PC-3 (cell line): Measurements from ENCODE around the gene NTRK2. TPM values are rescaled to one million over a fixed set of nuclear protein-coding genes. Genes with fewer than 3 reads are reported as not detected.

Source experiments
- ATAC-seq: fragments of 200-7000 bp; cut with Tn5 transposase; 2 replicates; pipeline ENCODE4 v1.9.1; 2020; ENCODE audit warnings: mild to moderate bottlenecking, moderate library complexity
- BruUV-seq: library from RNA; stranded (reverse); fragments of 400-500 nt; replicated peaks from 2 replicates; lab custom pipeline; 2021; lab: Mats Ljungman, UMichigan
- CTCF ChIA-PET: fragments of 300-600 bp; sonication (Branson Sonifier 250); formaldehyde crosslinking; loops from one replicate; lab custom pipeline; 2022; ENCODE audit warnings: antibody characterized with exemption; lab: Charles Lee
- POLR2A ChIA-PET: fragments of 300-600 bp; sonication (Branson Sonifier 250); formaldehyde crosslinking; loops from one replicate; lab custom pipeline; 2022; ENCODE audit warnings: antibody characterized with exemption; ENCODE audit not compliant: unreplicated experiment; lab: Charles Lee
- DNase-seq: peaks from one replicate; pipeline ENCODE4 v3.0.0-alpha.2; 2015
- H2AFZ ChIP-seq: fragments of 300-600 bp; sonication (generic); 2 replicates; pipeline ENCODE4 v1.6.0; 2016; ENCODE audit warnings: antibody characterized with exemption, low read length
- H3F3A ChIP-seq: fragments of 300-600 bp; sonication (generic); one replicate; pipeline ENCODE4 v1.6.0; 2017; ENCODE audit warnings: antibody characterized with exemption, low read length, control low read depth, mild to moderate bottlenecking; ENCODE audit not compliant: unreplicated experiment
- H3K27ac ChIP-seq: fragments of 300-600 bp; sonication (generic); 2 replicates; pipeline ENCODE4 v1.5.1; 2016; ENCODE audit warnings: mild to moderate bottlenecking, low read length
- H3K27me3 ChIP-seq: fragments of 300-600 bp; sonication (generic); 2 replicates; pipeline ENCODE4 v1.6.1; 2016; ENCODE audit warnings: low read length, mixed read lengths
- H3K36me3 ChIP-seq: fragments of 300-600 bp; sonication (generic); 2 replicates; pipeline ENCODE4 v1.6.1; 2016; ENCODE audit warnings: low read depth, mixed run types, low read length, mixed read lengths
- H3K4me1 ChIP-seq: fragments of 300-600 bp; sonication (generic); 2 replicates; pipeline ENCODE4 v1.5.1; 2016; ENCODE audit warnings: low read length; ENCODE audit not compliant: insufficient read depth
- H3K4me2 ChIP-seq: fragments of 300-600 bp; sonication (generic); 2 replicates; pipeline ENCODE4 v1.6.0; 2016; ENCODE audit warnings: low read length
- H3K4me3 ChIP-seq: fragments of 300-600 bp; sonication (generic); 2 replicates; pipeline ENCODE4 v1.5.1; 2016; ENCODE audit warnings: mild to moderate bottlenecking, low read length, mixed read lengths
- H3K79me2 ChIP-seq: fragments of 300-600 bp; sonication (generic); 2 replicates; pipeline ENCODE4 v1.6.1; 2017; ENCODE audit warnings: low read length, mixed read lengths
- H3K9ac ChIP-seq: fragments of 300-600 bp; sonication (generic); 2 replicates; pipeline ENCODE4 v1.6.0; 2016; ENCODE audit warnings: mild to moderate bottlenecking, low read length
- H3K9me2 ChIP-seq: fragments of 300-600 bp; sonication (generic); replicated peaks from 2 replicates; pipeline ENCODE4 v1.6.1; 2016; ENCODE audit warnings: mixed run types, low read length, mixed read lengths
- H3K9me3 ChIP-seq: fragments of 300-600 bp; sonication (generic); 2 replicates; pipeline ENCODE4 v1.6.1; 2016; ENCODE audit warnings: low read length, mixed read lengths
- H4K20me1 ChIP-seq: fragments of 300-600 bp; sonication (generic); 2 replicates; pipeline ENCODE4 v1.6.1; 2016; ENCODE audit warnings: low read length, mixed read lengths
- EZH2 ChIP-seq: fragments of 300-600 bp; sonication (generic); IDR thresholded peaks from one replicate; pipeline ENCODE4 v1.6.1; 2017; ENCODE audit warnings: antibody characterized with exemption, mild to moderate bottlenecking, low read length; ENCODE audit not compliant: unreplicated experiment
- EZH2phosphoT487 ChIP-seq: fragments of 300-600 bp; sonication (generic); IDR thresholded peaks from 2 replicates; pipeline ENCODE4 v1.6.1; 2018; ENCODE audit warnings: mild to moderate bottlenecking, antibody characterized with exemption, low read length, borderline replicate concordance
- intact Hi-C: fragments of 100-400 bp; cut with micrococcal nuclease; formaldehyde crosslinking; loops from 2 replicates; pipeline ENCODE4 v1.9.0; 2023
- total RNA-seq: library from RNA; depleted of rRNA; stranded (reverse); fragments of >200 nt; gene quantifications from 2 replicates; pipeline ENCODE4 v1.2.3, GENCODE V29; 2014
- TF ChIP-seq, protein P1 (sequence below): fragments of 300-600 bp; sonication (generic); conservative IDR thresholded peaks from 2 replicates; pipeline ENCODE4 v1.5.1; 2017; ENCODE audit warnings: antibody characterized with exemption, low read depth, mild to moderate bottlenecking, low read length

Gene NTRK2
- total RNA-seq, 1 experiment from 2014 or later = not detected

DNA sequence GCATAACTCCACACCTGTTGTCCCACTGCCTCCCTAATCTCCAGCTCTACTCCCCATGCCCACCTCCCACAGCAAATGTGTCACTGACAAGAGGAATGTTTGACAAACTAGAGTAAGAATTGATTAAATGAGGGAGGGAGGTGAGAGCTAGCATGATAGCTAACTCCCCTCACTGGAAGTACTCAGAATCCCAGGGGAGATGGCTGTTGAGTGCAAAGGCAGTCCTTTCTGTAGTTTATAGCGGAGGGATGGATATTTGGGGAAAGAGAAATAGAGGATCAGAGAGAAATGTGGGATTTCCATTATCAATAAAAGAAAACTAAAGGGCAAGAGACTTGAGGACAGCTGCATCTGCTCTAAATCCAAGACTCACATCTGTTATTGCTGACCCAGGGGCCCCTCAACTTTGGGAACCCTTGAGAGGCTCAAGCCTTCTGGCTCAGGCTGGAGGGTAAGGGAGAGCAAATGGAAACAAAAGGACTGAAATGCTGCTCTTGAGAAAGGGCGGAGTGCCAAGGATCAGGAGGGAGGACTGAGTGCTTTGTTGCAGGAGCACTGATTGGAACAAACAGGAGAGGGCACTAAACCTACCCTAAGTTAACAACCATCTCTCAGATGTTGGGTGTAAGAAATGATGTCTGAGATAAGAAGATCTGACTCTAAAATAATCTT, 372.1 kb downstream of the NTRK2 start:
- H3K79me2 ChIP-seq = no peaks in the 10 kb centered on the region
- H3K27me3 ChIP-seq = no peaks in the 10 kb centered on the region
- no peaks in the 10 kb centered on the region for H3K9me2 ChIP-seq
- H3K4me1 ChIP-seq = no peaks in the 10 kb centered on the region
- H3K36me3 ChIP-seq = no peaks in the 10 kb centered on the region
- intact Hi-C loops = no loop called here
- H3K9ac ChIP-seq = no peak overlapping the region
- H3K4me3 ChIP-seq = no peak overlapping the region
- no peak overlapping the region for H3K27ac ChIP-seq
- H3K4me2 ChIP-seq = no peak overlapping the region
- H4K20me1 ChIP-seq = no peaks in the 10 kb centered on the region
- TF ChIP-seq, protein P1, sequence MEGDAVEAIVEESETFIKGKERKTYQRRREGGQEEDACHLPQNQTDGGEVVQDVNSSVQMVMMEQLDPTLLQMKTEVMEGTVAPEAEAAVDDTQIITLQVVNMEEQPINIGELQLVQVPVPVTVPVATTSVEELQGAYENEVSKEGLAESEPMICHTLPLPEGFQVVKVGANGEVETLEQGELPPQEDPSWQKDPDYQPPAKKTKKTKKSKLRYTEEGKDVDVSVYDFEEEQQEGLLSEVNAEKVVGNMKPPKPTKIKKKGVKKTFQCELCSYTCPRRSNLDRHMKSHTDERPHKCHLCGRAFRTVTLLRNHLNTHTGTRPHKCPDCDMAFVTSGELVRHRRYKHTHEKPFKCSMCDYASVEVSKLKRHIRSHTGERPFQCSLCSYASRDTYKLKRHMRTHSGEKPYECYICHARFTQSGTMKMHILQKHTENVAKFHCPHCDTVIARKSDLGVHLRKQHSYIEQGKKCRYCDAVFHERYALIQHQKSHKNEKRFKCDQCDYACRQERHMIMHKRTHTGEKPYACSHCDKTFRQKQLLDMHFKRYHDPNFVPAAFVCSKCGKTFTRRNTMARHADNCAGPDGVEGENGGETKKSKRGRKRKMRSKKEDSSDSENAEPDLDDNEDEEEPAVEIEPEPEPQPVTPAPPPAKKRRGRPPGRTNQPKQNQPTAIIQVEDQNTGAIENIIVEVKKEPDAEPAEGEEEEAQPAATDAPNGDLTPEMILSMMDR = no peak
- TF ChIP-seq EZH2 (no peak), EZH2phosphoT487 (no peak)
- DNase-seq (no peak), ATAC-seq (no peak)
- no peak overlapping the region for H2AFZ ChIP-seq
- BruUV-seq = no TSS peak
- POLR2A ChIA-PET = no interaction called here
- no peaks in the 10 kb centered on the region for H3F3A ChIP-seq
- CTCF ChIA-PET = no interaction called here
- H3K9me3 ChIP-seq = no peaks in the 10 kb centered on the region

- Histone ChIP-seq H2AFZ (no peak overlapping the region), H3K27me3 (no peaks in the 10 kb centered on the region), H3K27ac (no peak overlapping the region), H4K20me1 (no peaks in the 10 kb centered on the region), H3F3A (no peaks in the 10 kb centered on the region), H3K36me3 (no peaks in the 10 kb centered on the region), H3K9me3 (no peaks in the 10 kb centered on the region), H3K4me1 (no peaks in the 10 kb centered on the region), H3K9ac (no peak overlapping the region), H3K9me2 (no peaks in the 10 kb centered on the region), H3K79me2 (no peaks in the 10 kb centered on the region), H3K4me3 (no peak overlapping the region), H3K4me2 (no peak overlapping the region)
- ATAC-seq (no peak), DNase-seq (no peak)
- no TSS peak for BruUV-seq
- intact Hi-C loops = no loop called here
- CTCF ChIA-PET = no interaction called here
- POLR2A ChIA-PET = no interaction called here
- TF ChIP-seq EZH2 = no peak
- TF ChIP-seq, protein P1 = no peak
- no peak for TF ChIP-seq EZH2phosphoT487
Observed at GRCh38 chr9:85042981-85043647, 373.6 kb downstream of the NTRK2 start.

- Histone ChIP-seq H3K27ac (no peak overlapping the region), H3K27me3 (no peaks in the 10 kb centered on the region), H3K9me2 (no peaks in the 10 kb centered on the region), H2AFZ (no peak overlapping the region), H3K4me3 (no peak overlapping the region), H4K20me1 (no peaks in the 10 kb centered on the region), H3K9ac (no peak overlapping the region), H3K9me3 (no peaks in the 10 kb centered on the region), H3K79me2 (no peaks in the 10 kb centered on the region), H3K4me1 (no peaks in the 10 kb centered on the region), H3F3A (no peaks in the 10 kb centered on the region), H3K4me2 (no peak overlapping the region), H3K36me3 (no peaks in the 10 kb centered on the region)
- ChIA-PET CTCF (no interaction called here), POLR2A (no interaction called here)
- TF ChIP-seq EZH2 = no peak
- TF ChIP-seq, protein P1 = no peak
- TF ChIP-seq EZH2phosphoT487 = no peak
- intact Hi-C loops = no loop called here
- BruUV-seq = no TSS peak
- DNase-seq = peak; percentile 13
- no peak for ATAC-seq
Observed at GRCh38 chr9:85045271-85045670, 375.7 kb downstream of the NTRK2 start.
